Measurements from ENCODE around the gene NKG7. TPM values are rescaled to one million over a fixed set of nuclear protein-coding genes. Genes with fewer than 3 reads are reported as not detected.

NKG7 gene
- total and polyA plus RNA-seq, 2 of the 13 experiments (the other 11 are each of a cell fraction or from before 2014, with no cell fraction given), result 0.40 TPM; not detected in 1

- TF ChIP-seq ZNF563 (CRISPR knock-in tag; IDR thresholded peaks at IDR 0.05) (no peak), STAT6 (CRISPR knock-in tag; IDR thresholded peaks at IDR 0.05; ENCODE audit: borderline replicate concordance) (no peak), ZNF784 (CRISPR knock-in tag; IDR thresholded peaks at IDR 0.05; ENCODE audit: borderline replicate concordance) (no peak), MTERF4 (CRISPR knock-in tag; IDR thresholded peaks at IDR 0.05) (no peak), ATF7-NPFF (CRISPR knock-in tag; IDR thresholded peaks at IDR 0.05; ENCODE audit: low read depth) (no peak), ZNF18 (CRISPR knock-in tag; IDR thresholded peaks at IDR 0.05; ENCODE audit: insufficient replicate concordance) (peak; percentile 13), U2AF1 (optimal IDR thresholded peaks at IDR 0.05; ENCODE audit: low read depth, low read length) (no peak), ZNF446 (CRISPR knock-in tag; IDR thresholded peaks at IDR 0.05) (no peak), RXRB (CRISPR knock-in tag; IDR thresholded peaks at IDR 0.05; ENCODE audit: borderline replicate concordance) (peak; percentile 97), DPF2 (CRISPR knock-in tag; IDR thresholded peaks at IDR 0.05; ENCODE audit: borderline replicate concordance, low read depth) (peak; percentile 60), SP140L (CRISPR knock-in tag; IDR thresholded peaks at IDR 0.05; ENCODE audit: borderline replicate concordance) (no peak), DR1 (CRISPR knock-in tag; IDR thresholded peaks at IDR 0.05) (no peak), ZBTB14 (CRISPR knock-in tag; IDR thresholded peaks at IDR 0.05) (no peak), ZNF713 (CRISPR knock-in tag; IDR thresholded peaks at IDR 0.05) (no peak), FOXJ3 (CRISPR knock-in tag; IDR thresholded peaks at IDR 0.05; ENCODE audit: borderline replicate concordance) (0 out of 2 replicates have a peak, but pooled peaks have one; percentile 27), TRIM24 (CRISPR knock-in tag; IDR thresholded peaks at IDR 0.05) (peak; percentile 69; the same call in 1 of the 2 replicates), FOXA1 (IDR thresholded peaks at IDR 0.05) (no peak), FOXA1 (CRISPR knock-in tag; IDR thresholded peaks at IDR 0.05) (peak; percentile 21; the same call in 1 of the 2 replicates), JDP2 (CRISPR knock-in tag; IDR thresholded peaks at IDR 0.05; ENCODE audit: borderline replicate concordance) (no peak), ZNF660 (CRISPR knock-in tag; IDR thresholded peaks at IDR 0.05; ENCODE audit: borderline replicate concordance, low read depth) (no peak), ZNF225 (CRISPR knock-in tag; IDR thresholded peaks at IDR 0.05) (no peak), RAD51 (IDR thresholded peaks at IDR 0.05; ENCODE audit: borderline replicate concordance) (no peak), POLR2G (IDR thresholded peaks at IDR 0.05; ENCODE audit: low read depth, low read length) (no peak)
Observed at GRCh38 chr19:51356159-51356801, 16.2 kb downstream of the NKG7 start (continued).

Data from HepG2 (cell line).